Measurements from ENCODE around the gene LPGAT1.
"Not testable (repeated sequence)": the region's sequence is repeated elsewhere in the genome, so short reads cannot be mapped to it uniquely, and the experiment has no call there.

LPGAT1 gene

GRCh38 chr1:211830328-211831142 lies at the start of gene LPGAT1:
Gene LPGAT1 (minus strand): TSS chr1:211830763. CDS start chr1:211829296, 1,467 bp downstream.
- peak in 51 of 56 donors; percentile 13 to 86 (median 63) for DNase-seq

DNA sequence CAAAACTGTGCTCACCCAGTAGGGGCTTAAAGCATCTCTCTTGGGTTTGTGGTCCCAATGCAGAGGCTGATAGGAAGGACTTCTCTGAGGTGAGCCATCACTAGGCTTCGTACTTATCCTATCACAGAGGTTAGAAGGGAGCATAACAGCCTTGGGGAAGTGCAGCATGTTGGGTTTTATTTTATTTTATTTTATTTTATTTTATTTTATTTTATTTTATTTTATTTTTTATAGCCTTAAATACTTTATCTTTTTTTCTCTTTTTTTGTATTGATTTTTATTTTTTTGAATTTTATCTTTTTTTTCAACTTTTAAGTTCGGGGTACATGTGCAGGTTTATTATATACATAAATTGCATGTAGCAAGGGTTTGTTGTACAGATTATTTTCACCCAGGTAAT lies 48.9 kb upstream of the LPGAT1 start:
- no peak for DNase-seq

GRCh38 chr1:211876851-211877590 lies 46.5 kb upstream of the LPGAT1 start:
- no peak for DNase-seq

DNA sequence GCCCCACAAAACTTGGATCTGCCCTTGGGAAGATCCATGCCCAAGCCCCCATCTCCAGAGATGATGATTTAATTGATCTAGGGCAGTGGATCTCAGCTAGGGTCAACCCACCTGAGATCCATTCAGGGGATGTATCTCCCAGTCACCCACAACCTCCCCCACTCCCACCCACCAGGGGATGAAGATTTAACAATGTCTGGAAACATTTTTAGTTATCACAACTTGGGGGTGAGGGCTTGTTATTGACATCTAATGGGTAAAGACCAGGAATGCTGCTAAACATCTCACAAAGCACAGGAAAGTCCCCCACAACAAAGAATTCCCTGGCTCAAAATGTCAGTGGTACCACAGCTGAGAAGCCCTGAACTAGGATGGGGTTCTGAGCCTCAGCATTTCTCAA lies 45.0 kb upstream of the LPGAT1 start:
- DNase-seq = no peak

GRCh38 chr1:211874521-211875347 lies 44.2 kb upstream of the LPGAT1 start:
- peak in 5 of 56 donors; percentile 12 to 22 (median 15) for DNase-seq

GRCh38 chr1:211873731-211874130 lies 43.2 kb upstream of the LPGAT1 start:
- DNase-seq = not testable (repeated sequence)

DNA sequence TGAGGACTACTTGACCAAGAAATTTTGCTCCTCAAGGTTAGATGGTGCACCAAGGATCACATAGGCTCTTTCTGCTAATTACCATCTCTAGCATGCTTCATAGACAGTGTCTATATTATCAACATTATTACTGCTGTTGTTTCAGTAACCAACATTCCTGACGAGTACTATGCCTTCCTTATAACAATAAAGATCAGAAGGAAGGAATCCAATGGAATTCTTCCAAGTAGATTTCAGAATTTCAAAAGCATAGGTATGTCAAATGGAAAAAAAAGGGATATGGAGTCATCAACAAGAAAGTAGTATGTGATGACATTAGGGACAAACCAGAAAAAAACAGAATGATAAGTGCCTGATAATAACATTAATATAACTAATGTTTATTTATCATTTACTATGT lies 39.6 kb upstream of the LPGAT1 start:
- DNase-seq = no peak

DNA sequence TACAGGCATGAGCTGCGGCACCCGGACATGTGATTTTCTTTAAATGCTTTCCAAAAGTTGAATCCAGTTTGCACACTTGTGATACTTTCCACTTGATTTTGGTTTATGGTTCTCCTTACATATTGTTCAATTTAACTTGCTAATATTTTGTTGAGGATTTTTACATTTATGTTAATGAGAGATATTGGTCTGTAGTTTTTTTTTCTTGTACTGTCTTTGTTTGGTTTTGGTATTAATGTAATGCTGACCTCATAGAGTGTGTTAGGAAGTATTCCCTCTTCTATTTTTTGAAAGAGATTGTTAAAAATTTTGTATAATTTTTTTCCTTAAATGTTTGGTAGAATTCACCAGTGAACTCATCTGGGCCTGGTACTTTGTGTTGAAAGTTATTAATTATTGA lies 34.6 kb upstream of the LPGAT1 start:
- DNase-seq = no peak

DNA sequence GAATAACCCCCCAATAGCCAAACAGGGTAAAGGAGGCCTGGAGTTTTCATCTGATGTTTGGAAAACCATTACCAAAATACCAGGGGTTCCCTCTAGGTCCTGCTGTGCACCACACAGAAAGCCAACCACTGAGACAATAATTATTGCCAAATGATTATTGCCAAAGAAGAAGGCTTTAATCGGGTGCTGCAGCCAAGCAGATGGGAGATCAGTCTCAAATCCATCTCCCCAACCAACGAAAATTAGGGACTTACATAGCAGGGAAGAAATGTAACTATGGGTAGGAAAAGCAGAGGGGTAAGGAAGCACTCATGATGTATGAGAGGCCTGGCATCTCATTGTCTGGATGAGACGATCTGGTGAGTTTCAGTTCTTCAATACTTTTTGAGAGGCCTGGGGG lies 28.8 kb upstream of the LPGAT1 start:
- DNase-seq = no peak

- DNase-seq = no peak
These were observed 20.6 kb upstream of the LPGAT1 start for GRCh38 chr1:211851174-211851573.

DNA sequence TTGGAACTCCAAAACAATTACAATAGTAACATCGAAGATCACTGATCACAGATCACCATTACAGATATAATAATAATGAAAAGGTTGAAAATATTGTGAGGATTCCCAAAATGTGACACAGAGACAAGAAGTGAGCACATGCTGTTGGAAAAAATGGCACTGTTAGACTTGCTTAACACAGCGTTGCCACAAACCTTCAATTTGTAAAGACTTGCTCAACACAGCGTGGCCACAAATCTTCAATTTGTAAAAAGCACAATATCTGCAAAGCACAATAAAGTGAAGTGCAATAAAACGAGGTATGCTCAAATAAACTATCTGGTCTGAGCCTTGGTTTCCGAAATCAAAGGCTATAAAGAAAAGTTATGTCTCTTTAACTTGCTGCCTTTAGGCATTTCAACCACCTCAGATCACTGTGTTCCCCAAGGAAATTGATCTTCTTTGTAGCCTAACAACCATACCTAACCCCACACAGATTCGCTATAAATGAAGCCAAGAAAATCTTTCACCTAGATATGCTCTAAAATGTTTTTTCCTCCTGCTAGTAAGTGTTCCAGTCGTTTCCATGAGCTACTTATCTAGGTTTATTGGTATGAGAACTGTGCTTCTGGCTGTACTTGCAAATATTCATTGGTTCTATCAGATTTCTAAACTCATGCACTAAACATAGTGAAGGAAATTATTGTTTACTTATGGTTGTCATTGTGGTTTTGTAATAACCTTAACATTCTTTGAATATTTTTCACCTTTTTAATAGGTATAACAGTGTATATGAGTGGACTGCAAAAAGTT lies 13.1 kb upstream of the LPGAT1 start:
- DNase-seq = no peak

GRCh38 chr1:211843018-211843417 lies 12.5 kb upstream of the LPGAT1 start:
- DNase-seq = no peak

- DNase-seq = no peak
These were observed 12.0 kb upstream of the LPGAT1 start for GRCh38 chr1:211842518-211842917.

DNA sequence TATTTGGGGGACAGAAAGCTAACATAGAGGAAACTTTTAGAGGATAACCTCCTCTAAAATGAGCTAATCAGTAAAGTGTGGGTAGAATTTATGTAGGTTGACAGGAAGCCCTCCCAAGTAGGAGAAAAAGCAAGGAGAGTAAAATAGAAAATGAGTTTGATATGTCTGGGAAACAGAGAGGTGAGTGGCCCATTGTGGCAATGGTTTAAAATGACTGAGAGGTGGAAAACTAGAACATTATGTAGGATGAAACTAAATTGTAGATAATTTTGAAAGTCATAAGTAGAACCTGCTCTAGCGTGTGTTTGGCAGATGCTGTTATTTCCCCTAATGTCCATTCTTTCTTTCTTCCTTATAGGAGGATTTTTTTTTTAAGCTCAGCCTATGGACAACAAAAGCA lies 8.5 kb upstream of the LPGAT1 start:
- DNase-seq = no peak

GRCh38 chr1:211833174-211833820 lies 2.7 kb upstream of the LPGAT1 start:
- DNase-seq = no peak

GRCh38 chr1:211832661-211833060 lies 2.1 kb upstream of the LPGAT1 start:
- DNase-seq = no peak

DNA sequence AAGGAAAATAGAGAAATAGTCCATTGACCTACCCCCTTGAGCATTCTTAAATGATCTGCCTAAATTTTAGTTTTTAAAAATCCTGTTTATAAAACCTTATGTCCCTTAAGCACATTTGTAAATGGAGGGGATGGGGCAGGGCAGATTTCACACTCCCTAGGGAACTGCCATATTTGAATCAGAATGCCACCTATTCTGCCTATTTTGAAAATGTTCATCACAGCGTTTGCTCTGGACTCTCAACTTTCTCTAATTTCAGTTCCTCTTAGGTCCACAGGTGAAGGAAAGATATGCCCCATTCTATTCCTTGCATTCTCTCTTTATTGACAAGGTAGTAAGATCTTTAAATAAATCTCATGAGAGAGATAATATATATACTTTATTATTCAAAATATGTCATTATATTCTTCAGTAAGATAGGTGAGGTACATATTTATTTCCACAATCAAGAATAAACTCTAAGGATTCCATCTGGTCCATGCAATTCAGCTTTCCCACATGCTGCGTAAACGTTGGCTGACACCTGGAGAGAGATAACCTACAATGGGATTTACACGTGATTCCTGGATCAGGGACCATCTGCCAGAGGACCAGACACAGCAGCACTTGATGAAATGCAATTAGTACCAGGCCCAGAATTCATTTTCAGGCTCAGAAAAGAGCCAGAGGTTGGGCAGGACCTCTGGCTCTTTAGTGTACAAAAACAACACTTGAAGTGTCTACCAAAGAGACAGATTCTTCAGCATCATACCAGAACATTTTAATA lies 1.2 kb upstream of the LPGAT1 start:
- no peak for DNase-seq

DNA sequence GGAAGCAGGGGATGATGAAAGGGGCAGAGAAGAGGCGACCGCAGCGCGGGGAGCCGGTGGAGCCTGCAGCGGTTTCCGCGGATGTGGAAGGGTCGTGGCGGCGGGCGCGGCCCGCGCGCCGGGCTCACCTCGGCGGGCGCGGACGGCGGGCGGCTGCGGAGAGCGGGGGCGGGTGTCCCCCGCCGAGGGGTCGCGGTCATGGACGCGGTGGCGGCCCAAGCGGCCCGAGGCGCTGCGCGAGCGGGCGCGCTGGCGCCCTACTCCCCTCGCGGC lies 572 bp downstream of the LPGAT1 start:
- peak in 4 of 56 donors; percentile 55 to 68 (median 61) for DNase-seq

DNA sequence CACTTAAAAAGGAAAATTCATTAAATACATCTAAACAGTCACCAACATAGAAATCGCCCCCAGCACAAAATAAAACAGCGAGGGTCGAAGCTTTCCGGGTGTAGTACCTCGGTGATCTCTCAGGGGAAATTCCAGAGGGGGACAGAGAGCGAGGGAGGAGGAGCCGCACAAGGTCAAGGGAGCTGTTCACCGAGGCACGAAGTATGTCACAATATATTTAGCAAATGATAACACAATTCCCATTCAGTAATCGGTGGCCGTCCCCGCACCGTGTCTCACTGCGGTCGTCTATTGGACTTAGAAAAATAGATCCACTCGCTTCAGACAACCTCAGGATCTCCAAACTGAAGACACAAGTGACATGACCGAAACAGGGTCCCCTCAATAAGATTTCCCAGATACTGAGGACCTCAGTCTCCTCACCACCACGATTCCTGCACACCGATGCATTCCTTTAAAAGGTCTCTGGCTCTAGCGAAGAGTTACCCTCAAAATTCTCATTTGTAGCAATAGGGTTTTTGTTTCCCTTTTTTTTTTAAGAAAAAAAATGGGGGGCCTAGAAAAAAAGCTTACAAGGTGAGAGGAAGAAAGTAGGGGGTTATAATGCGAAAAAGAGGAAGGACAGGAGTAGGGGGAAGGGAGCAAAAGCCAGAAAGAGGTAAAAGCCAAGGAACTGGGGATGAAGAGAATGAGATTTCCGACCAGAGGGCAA lies 1.1 kb downstream of the LPGAT1 start:
- peak in 26 of 56 donors; percentile 4 to 54 (median 31) for DNase-seq
